T1000 (cell line): ENCODE data around the gene APOH.

Source experiments
- DNase-seq: peaks from one replicate; lab custom pipeline; 2025; ENCODE audit warnings: mixed read lengths; lab: John Stamatoyannopoulos, UW

Gene APOH

DNA sequence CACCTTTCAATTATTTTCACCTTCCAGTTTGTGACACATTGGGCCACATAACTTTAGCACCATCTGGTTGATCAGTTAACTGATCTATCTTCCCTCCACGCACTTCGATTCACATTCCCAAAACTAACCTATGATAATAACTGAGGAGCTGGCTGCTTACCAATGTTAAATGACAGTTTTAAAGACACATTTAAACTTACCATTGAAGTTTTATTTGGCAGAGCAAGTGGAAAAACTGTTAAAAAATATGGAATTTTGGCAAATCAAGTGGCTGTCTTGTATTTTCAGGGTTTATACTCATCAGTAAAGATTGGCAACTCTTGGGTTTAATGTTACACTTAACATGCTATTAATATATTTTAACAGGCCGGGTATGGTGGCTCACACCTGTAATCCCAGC lies 5.4 kb upstream of the APOH start:
- DNase-seq: no peak

DNA sequence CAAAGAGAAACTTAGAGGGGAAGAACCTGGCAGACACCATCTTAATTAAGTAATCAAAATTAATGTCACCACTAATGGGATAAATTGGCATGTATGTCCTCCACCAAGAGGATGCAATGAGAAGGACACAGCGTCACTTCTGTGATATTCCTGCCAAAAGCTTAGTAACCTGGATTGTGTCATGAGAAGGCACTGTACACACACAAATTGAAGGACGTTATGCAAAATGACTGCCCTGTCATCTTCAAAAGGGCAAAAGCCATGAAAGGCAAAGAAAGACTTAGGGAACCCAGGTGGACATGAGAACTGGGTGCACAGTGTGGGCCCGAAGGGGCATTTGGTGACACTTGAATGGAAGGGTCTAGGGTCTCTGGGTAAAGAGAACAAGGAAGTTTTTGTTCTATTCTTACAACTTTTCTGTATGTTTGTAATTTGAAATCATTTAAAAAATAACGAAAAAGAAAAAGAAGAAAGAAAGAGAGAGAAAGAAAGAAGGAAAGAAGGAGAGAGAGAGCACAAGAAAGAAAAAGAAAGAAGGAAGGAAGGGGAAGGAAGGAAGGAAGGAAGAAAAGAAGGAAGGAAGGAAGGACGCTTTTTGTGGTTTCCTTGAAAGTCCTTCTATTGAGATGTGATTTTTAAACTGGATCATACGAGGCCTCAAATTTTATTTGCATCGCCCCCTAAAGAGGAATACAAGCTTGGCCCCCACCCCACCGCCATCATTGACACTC lies 4.0 kb upstream of the APOH start:
- DNase-seq: no peak

DNA sequence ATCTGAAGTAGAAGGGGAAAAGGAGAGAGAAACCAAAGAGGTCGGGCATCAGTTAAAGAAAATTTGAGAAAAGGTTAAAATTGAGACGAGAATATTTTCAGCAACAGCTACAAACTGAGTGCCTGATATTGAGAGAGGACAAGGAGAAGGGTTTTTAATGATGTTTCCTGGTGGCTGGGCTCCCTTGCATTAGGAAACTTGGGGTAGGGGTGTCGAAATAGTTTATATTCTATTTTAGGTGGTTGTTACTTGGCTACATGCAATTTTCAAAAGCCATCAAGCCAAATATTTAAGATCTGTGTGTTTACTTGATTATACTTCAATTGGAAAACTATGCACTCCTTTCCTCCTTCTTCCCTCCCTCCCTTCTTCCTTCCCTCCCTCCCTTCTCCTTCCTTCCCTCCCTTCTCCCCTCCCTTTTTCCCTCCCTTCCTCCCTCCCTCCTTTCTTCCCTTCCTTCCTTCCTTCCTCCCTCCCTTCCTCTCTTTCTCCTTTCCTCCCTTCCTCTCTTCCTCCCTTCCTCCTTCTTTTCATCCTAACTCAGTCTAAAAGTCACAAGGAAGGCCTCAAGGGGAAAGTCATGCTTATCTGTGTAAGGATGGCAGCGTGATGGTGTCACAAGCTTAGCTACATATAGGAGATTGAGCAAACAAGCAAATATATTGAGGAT lies 1.8 kb upstream of the APOH start:
- DNase-seq: no peak

DNA sequence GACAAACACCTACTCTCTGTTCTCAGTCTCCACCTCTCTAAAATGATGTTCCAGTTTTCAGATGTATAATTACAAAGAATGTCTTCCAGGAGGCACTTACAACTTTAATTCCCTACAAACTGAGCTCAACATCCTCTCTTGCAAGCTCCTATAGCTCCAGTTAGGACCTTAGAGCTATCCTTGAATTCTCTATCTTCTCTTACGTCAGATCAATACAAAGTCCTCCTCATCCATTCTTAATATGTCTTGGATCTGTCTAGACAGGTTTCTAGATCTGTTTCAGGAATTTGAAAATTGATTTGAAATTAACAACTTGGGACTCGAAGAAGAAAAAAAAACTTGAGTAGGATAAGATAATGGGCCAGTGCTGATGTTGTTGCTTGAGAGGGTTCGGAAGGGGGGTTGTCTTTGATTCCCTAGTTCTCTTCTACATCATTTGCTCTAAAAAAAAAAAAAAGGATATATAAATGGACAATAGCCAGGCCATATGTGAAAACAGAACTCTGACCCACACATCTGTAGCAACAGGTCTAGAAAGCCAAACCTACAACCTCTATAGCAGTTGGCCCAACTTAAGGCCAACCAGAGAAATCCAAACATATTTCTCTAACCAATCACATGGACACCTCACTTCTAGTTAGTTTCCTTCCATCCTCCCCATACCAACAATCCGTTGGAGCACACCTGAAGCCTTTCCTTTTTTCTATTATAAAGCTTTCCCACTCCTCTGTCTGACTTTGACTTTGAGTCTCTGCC lies 746 bp upstream of the APOH start:
- DNase-seq: no peak

DNA sequence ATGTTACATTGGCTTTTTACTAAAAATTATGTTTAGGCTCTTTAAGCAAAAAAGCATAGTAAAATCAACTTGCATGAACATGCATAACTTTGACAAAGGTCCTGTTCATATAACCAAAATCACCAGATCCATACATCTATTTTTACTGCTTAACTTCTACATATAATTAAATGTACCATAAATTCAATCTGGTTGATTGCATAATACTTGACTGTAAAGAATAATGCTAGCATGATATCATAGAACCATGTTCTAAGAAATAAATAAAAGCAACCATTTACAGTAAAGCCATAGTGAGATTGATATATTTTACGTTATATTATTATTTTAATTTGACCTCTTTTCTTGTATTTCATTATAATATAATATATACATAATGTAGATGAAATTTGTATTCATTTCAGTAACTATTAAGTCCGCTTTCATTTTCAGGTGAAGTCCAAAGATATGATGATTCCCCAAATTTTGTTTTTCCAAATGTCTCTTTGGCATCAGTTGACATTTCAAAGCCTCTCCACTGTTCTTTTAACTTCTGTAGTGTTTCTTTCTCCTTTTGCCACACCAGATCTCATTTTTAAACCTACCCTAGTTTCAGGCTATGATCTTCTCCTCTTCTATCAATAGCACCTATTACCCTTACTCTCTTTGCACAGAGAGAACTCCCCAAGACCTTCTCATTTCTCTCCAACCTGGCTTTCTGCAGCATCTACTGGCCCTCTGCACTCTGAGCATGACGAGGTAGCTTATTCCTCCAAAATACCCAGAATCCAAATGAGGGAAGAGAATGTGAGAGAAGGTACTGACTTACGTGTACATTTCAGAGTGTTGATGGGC lies 1.8 kb downstream of the APOH start:
- DNase-seq: no peak

DNA sequence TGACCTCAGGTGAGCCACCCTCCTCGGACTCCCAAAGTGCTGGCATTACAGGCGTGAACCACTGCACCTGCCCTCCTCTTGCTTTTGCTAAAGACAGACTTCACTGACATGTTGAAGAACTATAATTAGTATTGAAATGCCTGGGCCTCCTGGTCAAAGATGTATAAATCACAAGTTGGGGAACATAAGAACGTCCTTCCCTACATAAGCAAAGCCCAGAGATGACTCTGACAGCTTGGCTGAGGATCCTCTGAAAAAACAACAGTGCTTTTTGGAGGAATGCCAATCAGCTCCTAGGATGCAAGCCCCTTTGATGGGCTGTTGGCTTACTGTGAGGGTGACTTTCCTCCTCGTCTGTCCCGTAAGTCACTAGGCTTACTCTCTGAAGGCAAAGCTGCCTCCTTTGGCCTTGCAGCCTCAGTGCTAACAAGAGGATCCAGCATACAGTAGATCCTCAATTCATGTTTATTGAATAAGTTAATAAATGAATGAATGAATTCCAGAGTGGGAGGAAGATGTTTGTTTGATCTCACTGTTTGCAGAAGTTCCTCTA lies 6.3 kb downstream of the APOH start:
- no peak for DNase-seq

DNA sequence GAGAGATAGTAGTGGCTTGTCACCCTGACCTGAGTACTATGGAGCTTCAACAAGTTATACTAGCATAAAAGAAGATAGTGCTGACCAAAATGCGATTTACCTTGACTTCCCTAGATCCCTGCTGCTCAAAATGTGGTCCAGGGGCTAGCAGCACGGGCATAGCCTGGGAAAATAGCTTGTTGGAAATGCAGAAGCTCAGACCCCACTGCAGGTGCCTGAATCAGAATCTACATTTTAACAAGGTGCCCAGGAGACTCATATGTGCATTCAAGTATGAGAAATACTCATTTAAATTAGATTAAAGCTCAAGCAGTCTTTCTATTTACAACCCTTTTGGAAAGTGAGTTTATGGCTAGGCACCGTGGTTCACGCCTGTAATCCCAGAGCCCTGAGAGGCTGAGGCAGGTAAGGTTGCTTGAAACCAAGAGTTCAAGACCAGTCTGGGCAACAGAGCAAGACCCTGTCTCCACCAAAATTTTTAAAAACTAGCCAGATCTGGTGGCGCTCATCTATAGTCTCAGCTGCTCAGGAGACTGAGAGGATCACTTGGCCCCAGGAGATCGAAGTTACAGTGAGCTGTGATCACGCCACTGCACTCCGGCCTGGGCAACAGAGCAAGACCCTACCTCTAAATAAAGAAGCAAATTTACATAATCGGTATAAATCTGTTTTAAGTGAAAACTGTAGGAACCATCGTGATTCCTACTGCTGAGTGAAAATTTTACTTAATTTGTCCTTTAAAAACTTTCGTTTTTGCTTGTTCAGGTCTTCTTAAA lies 7.3 kb downstream of the APOH start:
- DNase-seq: no peak

DNA sequence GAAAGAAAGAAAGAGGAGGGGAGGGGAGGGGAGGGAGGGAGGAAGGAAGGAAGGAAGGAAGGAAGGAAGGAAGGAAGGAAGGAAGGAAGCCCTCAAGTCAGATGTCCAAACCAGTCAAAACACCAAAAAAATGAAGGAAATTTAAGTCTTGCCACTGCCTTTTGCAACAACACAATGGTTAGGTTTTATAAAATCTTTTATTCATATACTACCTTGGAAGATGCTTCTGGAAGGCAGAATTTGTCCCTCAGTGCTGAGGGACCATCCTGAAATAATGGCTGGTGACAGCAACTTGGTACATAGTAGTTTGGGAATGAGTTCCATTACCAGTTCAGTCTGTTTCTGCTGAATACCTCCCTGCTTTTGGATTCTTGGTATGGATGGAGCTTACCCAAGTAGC lies 7.9 kb downstream of the APOH start:
- no peak for DNase-seq

DNA sequence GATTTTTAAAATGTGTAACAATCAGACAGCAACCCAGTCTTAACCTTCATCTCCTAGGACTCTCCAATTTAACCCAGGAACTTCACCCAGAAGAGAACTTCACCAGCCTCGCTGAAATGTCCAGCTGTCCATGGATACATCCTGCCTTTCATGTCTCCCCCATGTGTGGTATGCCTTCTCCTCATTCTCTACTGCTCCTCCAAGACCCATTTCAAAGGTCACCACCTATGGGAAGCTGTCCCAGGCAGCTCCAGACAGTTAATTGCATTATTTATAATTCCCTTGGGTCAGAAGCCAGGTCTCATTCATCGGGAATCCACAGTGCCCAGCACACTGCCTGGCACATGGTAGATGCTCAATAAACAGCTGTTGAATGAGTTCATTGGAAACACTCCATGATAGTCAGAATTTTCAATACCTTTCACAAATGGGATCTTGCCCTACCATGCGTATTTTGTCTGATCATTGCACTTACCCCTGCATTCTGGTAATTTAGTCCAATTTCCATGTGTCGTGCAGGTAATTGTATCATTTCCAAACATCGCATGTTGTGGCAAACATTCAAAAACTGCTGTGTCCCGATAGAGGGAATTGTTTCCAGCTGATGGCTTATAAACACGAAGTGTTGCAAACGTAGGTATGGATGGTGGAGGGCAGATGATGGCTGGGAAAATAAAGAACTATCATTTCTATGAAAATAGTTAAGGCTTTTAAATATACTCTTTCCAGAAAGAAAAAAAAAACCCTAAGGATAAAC lies 9.0 kb downstream of the APOH start:
- no peak for DNase-seq

DNA sequence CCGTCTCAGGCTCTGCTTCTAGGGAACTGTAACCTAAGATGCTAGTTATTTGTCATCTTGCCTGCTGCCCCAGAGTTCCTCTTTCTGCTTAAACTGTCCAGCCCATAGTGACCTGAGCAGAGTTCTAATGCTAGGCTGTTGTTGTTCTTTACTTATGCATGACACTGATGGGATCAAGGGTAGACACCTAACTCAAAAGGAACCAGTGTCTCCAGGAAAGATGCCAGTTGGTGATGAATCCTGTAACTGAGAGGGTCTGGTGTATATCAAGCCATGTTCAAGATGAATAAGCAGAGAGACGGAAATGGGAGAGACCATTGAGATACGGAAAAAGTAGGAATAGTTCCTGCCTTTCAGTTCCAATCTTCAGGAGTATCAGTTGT lies 13.7 kb downstream of the APOH start:
- DNase-seq: no peak

DNA sequence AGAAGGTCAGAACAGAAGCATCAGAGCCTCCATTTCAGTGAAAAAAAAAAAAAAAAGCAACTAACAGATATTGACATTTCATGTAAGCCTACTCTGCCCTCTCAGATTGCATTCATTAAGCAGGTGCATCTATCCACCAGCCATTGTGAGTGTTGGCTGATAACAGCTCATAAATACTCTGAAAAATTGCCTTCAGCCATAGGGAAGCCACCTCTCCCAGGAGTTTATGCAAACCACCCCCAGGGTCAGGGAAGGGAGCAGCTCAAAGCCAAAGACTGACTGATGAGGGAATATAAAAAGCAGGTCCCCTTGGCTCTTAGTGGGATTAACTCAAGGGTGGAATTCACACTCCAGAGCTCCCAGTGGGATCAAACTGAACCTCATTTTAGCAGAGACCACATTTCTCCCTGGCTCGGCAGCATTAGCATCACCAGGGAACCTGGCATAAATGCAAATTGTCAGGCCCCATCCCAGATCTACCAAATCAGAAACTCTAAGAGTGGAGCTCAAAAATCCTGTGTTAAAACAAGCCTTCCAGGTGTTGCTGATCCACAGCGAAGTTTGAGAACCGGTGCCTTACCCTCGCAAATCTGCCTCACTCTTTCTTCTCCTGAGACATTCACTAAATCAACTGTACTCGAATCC lies 14.2 kb downstream of the APOH start:
- DNase-seq: no peak

DNA sequence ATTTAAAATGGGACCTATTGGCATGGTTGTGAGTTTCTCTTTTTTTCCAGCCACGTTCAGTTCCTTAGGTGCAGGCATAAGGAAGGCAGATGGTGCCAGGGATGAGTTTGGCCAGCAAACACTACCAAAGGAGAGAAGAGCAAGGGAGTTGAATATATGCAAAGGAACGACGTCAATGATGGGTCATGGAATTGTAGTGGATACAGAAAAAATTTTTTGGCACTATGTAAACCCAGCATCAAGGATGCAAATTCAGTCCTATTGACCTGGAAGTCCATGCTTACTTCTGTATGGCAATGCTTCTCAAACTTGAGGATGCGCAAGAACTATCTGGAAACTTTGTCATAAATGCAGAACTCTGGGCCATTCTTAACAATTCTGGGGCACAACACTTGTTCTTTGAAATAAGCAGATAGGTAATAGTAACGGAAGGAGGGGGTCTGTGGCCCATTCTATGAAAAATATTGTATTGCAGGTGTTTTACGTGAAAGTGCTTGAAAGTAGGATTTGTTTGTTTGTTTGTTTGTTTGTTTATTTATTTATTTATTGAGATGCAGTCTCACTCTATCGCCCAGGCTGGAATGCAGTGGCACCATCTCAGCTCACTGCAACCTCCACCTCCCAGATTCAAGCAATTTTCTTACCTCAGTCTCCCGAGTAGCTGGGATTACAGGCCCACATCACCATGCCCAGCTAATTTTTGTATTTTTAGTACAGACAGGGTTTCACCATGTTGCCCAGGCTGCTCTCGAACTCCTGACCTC lies 18.0 kb downstream of the APOH start:
- no peak for DNase-seq

DNA sequence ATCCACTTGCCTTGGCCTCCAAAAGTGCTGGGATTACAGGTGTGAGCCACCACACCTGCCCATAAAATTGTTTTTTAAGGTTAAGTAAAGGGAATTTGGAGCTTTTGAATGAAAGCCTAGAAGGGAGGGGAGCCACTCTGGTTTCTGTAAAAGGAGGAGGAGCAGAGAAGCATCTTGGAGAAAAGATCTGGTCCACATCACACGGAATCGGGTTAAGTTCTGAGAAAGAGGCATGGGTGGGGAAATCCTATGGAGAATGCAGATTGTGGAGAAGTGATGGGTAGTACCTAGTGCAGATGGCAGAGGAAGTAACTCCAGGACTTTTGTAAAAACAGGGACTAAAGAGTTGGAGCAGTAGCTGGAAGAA lies 19.0 kb downstream of the APOH start:
- DNase-seq: no peak

DNA sequence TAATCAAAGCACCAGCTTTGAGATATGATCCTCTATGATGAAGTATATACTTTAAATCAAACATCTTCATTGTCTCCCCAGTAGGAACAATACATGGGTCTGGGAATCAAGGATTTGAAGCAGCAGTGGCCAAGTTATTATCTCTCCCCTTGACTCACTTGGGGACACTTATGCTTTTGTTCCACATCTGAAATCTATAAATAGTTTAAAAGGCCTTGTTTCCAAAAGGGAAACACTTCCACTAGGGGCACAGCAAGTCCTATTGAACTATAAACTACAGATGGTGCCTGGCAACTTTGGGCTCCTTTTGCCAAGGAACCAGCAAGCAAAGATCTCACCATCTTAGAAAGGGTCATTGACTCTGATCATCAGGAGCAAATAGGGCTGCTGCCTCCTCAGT lies 21.3 kb downstream of the APOH start:
- DNase-seq: no peak

DNA sequence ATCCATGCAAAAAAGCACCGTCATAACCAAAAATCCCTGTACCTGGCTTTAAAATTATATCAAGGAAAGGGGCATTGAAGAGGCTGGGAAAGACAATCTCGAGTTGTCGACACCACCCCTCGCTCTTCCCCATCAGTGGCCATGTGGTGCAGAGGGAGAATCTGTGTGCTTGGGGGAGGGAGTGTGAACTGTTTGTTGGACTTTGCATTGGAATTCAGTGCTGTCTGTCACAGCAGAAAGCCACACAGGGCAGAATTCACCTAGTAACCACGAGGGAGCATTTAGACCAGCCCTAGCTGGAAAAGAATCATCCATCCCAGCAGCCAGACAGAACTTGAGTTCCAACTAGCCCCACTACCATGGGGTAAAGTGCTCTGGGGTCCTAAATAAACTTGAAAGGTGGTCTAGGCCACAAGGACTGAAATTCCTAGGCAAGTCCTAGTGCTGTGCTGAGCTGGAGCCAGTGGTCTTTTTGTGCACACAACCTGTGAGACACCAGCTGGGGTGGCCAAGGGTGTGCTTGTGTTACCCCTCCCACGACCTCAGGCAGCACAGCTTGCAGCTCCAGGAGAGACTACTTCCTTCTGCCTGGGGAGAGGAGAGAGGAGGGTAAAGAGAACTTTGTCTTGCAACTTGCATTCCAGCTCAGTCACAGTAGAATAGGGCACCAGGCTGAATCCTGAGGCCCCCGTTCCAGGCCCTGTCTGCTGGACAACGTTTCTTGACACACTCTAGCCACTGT lies 25.8 kb downstream of the APOH start:
- no peak for DNase-seq

DNA sequence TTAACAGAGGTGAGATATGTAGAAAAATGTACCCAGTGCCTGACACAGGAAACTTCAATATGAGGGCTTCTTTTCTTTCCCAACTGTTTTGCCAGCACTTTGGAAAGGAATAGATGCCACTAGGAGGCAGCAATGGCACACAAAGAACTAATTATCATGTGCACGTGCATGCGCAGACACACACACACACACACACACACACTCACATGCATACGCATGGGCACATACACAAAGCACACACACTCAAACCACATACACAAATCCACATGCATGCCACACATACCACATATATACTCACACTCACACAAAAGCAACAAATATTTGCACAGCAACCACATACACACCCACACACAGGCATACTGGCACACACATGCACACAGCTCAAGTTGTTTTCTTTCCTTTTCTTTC lies 28.5 kb downstream of the APOH start:
- DNase-seq: peak; percentile 51

DNA sequence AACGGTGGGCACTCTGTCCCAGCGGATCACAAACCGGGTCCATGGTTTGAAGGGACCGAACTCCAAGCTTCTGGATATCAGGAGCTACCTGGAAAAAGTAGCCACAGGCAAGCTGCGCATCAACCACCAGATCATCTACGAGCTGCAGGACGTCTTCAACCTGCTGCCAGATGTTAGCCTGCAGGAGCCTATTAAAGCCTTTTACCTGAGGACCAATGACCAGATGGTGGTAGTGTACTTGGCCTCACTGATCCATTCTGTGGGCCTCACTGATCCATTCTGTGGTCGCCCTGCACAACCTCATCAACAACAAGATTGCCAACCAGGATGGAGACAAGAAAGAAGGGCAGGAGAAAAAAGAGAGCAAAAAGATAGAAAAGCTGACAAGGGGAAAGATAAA lies 31.0 kb downstream of the APOH start:
- no peak for DNase-seq

DNA sequence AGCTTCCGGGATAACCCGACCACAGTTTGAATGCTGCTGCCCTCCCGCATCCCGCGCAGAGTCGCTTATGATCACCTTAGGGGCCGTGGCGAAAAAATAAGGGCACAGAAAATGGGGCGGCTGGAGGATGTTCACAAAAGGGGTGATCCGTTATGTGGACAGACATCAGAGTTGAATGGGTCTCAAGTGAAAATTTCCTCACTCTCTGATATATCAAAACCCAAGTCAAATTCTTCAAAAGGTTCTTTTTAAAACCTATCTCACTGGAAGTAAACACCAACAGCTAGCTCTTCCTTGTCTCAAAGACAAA lies 36.9 kb downstream of the APOH start:
- no peak for DNase-seq
